Measurements from ENCODE around the gene STOML1.

Gene STOML1

DNA sequence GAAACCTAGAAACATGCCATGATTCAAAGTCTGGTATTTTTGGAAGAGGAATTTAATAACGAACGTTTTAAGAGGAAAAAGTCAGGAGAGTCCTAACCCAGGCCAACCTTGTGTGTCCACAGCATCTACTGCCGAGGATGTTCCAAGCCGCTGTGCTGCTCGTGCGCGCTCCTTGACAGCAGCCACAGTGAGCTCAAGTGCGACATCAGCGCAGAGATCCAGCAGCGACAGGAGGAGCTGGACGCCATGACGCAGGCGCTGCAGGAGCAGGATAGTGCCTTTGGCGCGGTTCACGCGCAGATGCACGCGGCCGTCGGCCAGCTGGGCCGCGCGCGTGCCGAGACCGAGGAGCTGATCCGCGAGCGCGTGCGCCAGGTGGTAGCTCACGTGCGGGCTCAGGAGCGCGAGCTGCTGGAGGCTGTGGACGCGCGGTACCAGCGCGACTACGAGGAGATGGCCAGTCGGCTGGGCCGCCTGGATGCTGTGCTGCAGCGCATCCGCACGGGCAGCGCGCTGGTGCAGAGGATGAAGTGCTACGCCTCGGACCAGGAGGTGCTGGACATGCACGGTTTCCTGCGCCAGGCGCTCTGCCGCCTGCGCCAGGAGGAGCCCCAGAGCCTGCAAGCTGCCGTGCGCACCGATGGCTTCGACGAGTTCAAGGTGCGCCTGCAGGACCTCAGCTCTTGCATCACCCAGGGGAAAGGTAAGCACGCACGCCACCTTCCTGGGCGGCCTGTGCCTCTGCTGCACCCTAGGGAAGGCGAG lies 30.8 kb upstream of the STOML1 start:
- H3K4me3 ChIP-seq (ENCODE audit: low read depth, low read length): no peak overlapping the region

DNA sequence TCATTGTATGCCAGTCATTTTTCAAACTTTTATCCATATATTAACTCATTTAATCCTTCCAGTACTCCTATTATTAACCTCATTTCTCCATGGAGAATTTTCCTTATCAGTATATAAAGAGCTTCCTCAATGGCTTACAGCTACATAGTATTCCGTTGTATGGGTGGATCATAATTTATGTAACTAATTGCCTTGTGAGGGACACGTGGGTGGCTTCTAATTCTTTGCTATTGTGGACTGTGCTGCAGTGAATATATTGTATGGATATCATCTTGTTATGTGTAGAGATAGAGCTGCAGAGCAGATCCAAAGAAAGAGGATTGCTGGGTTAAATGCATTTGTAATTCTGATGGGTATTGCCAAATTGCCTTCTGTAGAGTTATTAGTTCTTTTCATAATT lies 27.6 kb upstream of the STOML1 start:
- H3K4me3 ChIP-seq (ENCODE audit: low read depth, low read length): no peak overlapping the region

GRCh38 chr15:74013374-74013894 lies 21.3 kb upstream of the STOML1 start:
- H3K4me3 ChIP-seq (ENCODE audit: low read depth, low read length): no peak overlapping the region

GRCh38 chr15:74011610-74012009 lies 19.5 kb upstream of the STOML1 start:
- no peak overlapping the region for H3K4me3 ChIP-seq (ENCODE audit: low read depth, low read length)

DNA sequence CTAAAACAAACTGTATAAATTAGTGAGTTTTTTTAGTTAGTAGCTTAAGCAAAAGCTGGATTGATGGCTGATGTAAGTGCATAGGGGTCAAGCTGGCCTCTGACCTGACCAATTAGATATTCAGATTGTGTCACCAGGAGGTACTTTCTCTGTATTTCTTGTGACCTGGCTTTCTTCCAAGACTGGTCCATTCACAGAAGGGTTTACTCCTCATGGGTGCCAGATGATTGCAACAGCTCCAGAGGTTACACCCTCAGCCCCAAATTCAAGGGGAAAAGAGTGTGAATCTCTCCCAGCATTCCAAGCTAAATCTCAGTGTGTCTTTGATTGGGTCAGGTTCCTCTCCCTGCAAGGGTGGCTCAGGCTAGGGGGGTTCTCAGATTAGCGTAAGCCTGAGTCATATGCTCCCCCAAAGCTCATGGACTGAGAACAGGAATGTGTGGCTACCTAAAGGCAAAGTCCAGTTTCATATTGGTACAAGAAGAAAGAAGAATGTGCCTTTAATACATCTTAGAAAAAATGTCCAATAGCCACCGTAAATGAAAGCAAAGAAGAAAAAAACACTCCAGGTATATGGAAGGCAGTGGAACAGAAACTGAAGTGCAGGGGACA lies 18.9 kb upstream of the STOML1 start:
- no peak overlapping the region for H3K4me3 ChIP-seq (ENCODE audit: low read depth, low read length)

GRCh38 chr15:74008901-74009300 lies 16.8 kb upstream of the STOML1 start:
- no peak overlapping the region for H3K4me3 ChIP-seq (ENCODE audit: low read depth, low read length)

DNA sequence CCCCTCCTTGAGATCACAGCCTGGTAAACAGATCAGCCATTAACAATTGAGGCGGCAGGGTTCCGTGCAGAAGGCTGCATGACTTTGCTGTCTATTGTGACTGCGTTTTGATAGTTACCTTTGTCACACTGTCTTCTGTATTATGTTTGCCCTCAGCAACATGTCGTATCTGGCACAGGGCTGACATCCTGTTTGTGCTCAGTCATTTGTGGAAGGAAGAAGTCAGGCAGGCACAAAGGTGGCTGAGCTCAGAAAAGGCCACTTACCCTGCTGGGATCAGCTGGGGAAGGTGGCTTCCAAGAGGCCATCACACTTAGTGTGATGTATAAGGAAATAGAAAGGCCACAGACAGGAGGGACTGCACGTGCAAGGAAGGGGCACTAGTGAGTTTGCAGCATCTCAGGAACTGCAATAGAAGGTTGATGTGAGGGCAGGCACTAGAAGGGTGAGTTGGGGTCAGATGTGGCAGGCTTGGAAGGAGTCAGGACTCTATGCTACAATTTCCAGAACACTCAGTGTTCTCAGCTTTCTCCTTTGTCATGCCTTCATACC lies 15.8 kb upstream of the STOML1 start:
- H3K4me3 ChIP-seq (ENCODE audit: low read depth, low read length): no peak overlapping the region

DNA sequence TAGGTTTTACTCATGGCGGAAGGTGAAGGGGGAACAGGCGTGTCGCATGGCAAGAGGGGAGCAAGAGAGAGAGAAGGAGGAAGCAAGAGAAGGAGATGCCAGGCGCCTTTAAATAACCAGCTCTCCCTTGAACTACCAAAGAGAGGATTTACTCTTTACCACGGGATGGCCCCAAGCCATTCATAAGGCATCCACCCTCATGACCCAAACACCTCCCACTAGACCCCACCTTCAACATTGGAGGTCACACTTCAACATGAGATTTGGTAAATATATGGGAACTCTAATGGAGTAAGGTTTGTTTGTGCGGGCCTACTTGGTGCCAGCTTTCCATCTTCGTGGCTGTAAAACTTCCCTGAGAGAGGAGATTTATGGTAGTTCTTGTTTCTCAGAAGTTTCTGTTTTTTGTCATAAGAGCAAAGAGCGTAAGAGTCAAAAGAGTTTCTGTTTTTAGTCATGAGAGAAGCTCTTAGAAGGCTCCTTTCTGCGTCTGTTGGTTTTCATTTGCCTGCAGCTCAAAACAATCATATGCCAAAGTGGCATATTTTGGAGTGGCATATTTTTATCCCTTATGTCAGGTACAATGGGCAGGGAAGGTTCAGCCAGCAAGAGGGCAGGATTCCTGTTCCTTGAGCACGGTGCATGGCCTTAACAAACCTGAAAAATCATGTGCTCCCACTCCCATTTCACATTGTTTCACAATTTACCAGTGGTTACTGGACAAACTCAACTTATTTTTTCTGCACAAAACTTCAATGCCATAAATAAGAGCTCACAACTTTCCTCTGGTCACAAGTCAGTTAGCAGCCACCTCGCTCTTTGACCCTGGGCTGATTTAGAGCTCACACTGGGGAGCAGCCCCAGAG lies 14.9 kb upstream of the STOML1 start:
- no peak overlapping the region for H3K4me3 ChIP-seq (ENCODE audit: low read depth, low read length)

- H3K4me3 ChIP-seq (ENCODE audit: low read depth, low read length): no peak overlapping the region
Observed at GRCh38 chr15:73997986-73998385, 5.9 kb upstream of the STOML1 start.

DNA sequence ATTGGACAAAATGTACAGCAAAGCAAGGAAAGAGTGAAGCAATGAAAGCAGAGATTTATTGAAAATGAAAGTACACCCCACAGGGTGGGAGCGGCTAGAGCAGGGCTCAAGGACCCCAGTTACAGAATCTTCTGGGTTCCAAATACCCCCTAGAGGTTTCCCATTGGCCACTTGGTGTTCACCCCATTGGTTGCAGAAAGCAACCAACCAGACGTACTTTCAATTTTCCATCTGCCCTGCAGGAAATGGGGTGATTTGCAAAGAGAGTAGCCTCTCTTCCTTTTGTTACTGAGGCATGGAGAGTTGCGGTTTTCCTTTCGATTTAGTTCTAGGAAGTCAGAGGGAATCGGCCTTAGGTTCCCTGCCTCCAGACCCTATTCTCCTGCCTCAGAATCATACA lies 4.8 kb upstream of the STOML1 start:
- no peak overlapping the region for H3K4me3 ChIP-seq (ENCODE audit: low read depth, low read length)

GRCh38 chr15:73996267-73996666 lies 4.2 kb upstream of the STOML1 start:
- no peak overlapping the region for H3K4me3 ChIP-seq (ENCODE audit: low read depth, low read length)

- H3K4me3 ChIP-seq (ENCODE audit: low read depth, low read length): peak overlapping the region; percentile 88
Observed at GRCh38 chr15:73994912-73995622, 3.0 kb upstream of the STOML1 start.

DNA sequence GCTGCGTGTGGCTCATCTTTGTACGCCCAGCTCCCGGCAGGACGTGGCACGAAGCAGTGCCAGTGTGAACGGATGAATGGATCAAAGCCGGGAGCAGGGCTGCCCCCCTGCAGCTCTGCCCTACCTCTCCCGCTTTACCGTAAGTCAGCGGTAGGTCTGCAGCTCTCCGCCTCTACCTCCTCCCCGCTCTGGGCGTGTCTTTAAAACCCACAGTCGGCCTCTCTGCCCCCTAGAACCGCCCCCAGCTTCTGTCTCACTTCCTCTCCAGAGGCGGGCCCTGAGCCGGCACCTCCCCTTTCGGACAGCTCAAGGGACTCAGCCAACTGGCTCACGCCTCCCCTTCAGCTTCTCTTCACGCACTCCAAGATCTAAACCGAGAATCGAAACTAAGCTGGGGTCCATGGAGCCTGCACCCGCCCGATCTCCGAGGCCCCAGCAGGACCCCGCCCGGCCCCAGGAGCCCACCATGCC lies 2.4 kb upstream of the STOML1 start, which contains the start of gene PML:
PML (plus strand) TSS at position 304 of the 471 bp plus-strand sequence; CDS start at position 401, 97 bp downstream.
- peak within 1 kb of the TSS; percentile 88 for H3K4me3 ChIP-seq (ENCODE audit: low read depth, low read length)

GRCh38 chr15:73993211-73993994 lies 1.3 kb upstream of the STOML1 start:
- H3K4me3 ChIP-seq (ENCODE audit: low read depth, low read length): no peak overlapping the region

DNA sequence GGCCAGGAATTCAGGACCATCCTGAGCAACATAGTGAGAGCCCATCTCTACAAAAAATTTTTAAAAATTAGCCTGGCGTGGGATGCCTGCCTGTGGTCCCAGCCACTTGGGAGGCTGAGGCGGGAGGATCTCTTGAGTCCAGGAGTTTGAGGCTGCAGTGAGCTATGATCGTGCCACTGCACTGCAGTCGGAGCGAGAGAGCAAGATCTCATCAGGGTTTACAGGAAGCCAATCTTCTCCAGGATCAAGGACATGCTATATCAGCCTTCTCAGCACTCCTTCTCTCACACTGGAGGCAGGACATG lies 451 bp upstream of the STOML1 start:
- H3K4me3 ChIP-seq (ENCODE audit: low read depth, low read length): no peak overlapping the region

- H3K4me3 ChIP-seq (ENCODE audit: low read depth, low read length): peak overlapping the region; percentile 54
Observed at GRCh38 chr15:73991260-73991659, 835 bp downstream of the STOML1 start.

DNA sequence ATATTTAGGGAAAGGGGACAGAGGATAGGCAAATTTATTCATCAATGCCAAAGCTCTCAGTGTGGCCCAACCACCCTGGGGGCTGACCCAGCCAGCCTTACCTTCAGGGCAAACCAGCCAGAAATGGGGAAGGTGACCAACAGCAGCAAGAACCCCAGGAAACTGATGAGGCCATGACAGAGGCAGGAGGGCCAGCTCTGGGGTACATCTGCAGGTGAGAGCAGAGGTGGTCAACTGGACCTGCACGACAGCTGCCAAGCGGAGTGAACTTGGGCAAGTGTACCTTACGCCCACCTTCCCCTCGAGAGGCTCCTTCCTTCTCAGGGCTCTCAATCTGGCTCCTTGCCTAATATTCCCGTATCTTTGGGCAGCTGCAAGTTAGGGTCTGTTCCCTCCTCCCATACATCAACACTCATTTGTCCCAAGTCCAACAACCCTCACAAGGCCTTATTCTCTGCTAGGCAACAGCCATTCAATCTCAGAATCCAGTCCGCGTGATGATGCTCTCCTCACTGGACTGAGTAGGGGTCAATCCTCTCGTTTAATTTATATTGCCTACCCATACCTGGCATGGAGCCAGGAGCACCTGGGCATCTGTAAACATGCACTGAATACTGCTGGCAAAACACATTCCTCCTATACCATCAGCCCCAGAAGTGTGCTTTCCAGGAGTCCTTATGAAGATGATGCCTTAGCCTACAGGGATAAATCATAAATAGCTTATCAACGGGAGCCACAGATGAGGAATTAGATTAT lies 1.7 kb downstream of the STOML1 start:
- no peak overlapping the region for H3K4me3 ChIP-seq (ENCODE audit: low read depth, low read length)

- H3K4me3 ChIP-seq (ENCODE audit: low read depth, low read length): no peak overlapping the region
Observed at GRCh38 chr15:73989001-73989798, 2.9 kb downstream of the STOML1 start.

All from iPS-11a (cell line).